SU-DHL-6 (cell line): Measurements from ENCODE around the gene CFAP161.

Experiments used
- H2AFZ ChIP-seq: fragments of 200-600 bp; sonication (generic); 2 replicates; pipeline ENCODE4 v1.6.1; 2014; ENCODE audit warnings: low read depth, mild to moderate bottlenecking, moderate library complexity, mixed read lengths, antibody characterized with exemption, low read length; ENCODE audit not compliant: severe bottlenecking
- H3F3A ChIP-seq: fragments of 200-600 bp; shearing (Covaris generic); 2 replicates; pipeline ENCODE4 v1.6.0; 2016; ENCODE audit warnings: antibody characterized with exemption, mild to moderate bottlenecking; ENCODE audit not compliant: insufficient read depth
- H3K27ac ChIP-seq: fragments of 200-600 bp; sonication (generic); 2 replicates; pipeline ENCODE4 v1.5.1; 2016; ENCODE audit warnings: low read depth, mild to moderate bottlenecking, low read length, moderate library complexity, mixed read lengths
- H3K27me3 ChIP-seq: fragments of 200-600 bp; sonication (generic), shearing (Covaris generic); 2 replicates; pipeline ENCODE4 v1.6.0; 2014; ENCODE audit warnings: mild to moderate bottlenecking, low read length
- H3K36me3 ChIP-seq: fragments of 200-600 bp; sonication (generic); 2 replicates; pipeline ENCODE4 v1.6.1; 2014; ENCODE audit warnings: mild to moderate bottlenecking, low read length, mixed read lengths
- H3K4me2 ChIP-seq: fragments of 300-600, 200-600 bp; shearing (Covaris generic), sonication (generic); 2 replicates; pipeline ENCODE4 v1.6.0; 2014; ENCODE audit warnings: low read length, low read depth, mild to moderate bottlenecking; ENCODE audit not compliant: poor library complexity, severe bottlenecking
- H3K4me3 ChIP-seq: fragments of 200-600 bp; sonication (generic); 2 replicates; pipeline ENCODE4 v1.5.1; 2014; ENCODE audit warnings: antibody characterized with exemption, low read length, mild to moderate bottlenecking, mixed read lengths; ENCODE audit not compliant: insufficient read depth, poor library complexity, severe bottlenecking
- H3K79me2 ChIP-seq: fragments of 200-600 bp; sonication (generic); 2 replicates; pipeline ENCODE4 v1.6.1; 2014; ENCODE audit warnings: mild to moderate bottlenecking, low read length, moderate library complexity; ENCODE audit not compliant: insufficient read depth
- H3K9ac ChIP-seq: fragments of 200-600 bp; sonication (generic); 2 replicates; pipeline ENCODE4 v1.7.0; 2014; ENCODE audit warnings: mild to moderate bottlenecking, low read length
- H3K9me2 ChIP-seq: fragments of 200-600 bp; sonication (generic); replicated peaks from 2 replicates; pipeline ENCODE4 v1.6.1; 2014; ENCODE audit warnings: low read length; ENCODE audit not compliant: insufficient read depth
- H3K9me3 ChIP-seq: fragments of 200-600 bp; sonication (generic); 2 replicates; pipeline ENCODE4 v1.6.1; 2014; ENCODE audit warnings: low read length, mixed read lengths; ENCODE audit not compliant: insufficient read depth
- H4K20me1 ChIP-seq: fragments of 200-600 bp; sonication (generic); 2 replicates; pipeline ENCODE4 v1.6.1; 2014; ENCODE audit warnings: low read depth, mild to moderate bottlenecking, antibody characterized with exemption, low read length, moderate library complexity, mixed read lengths
- CTCF ChIP-seq: fragments of 200-600 bp; sonication (generic); IDR thresholded peaks from one replicate; pipeline ENCODE4 v1.5.1; 2017; ENCODE audit warnings: antibody characterized with exemption, mild to moderate bottlenecking, low read length, moderate library complexity; ENCODE audit not compliant: insufficient read depth, poor library complexity, severe bottlenecking
- EZH2phosphoT487 ChIP-seq: fragments of 200-600 bp; sonication (generic), shearing (Covaris generic); conservative IDR thresholded peaks from 2 replicates; pipeline ENCODE4 v1.6.1; 2018; ENCODE audit warnings: mild to moderate bottlenecking, antibody characterized with exemption, low read length, moderate library complexity, mixed read lengths

Gene CFAP161

GRCh38 chr15:81191701-81192100, 57.6 kb downstream of the CFAP161 start:
- Histone ChIP-seq H3K4me2 (no peak overlapping the region), H3K9me2 (no peaks in the 10 kb centered on the region), H3K4me3 (no peak overlapping the region), H3F3A (no peaks in the 10 kb centered on the region), H4K20me1 (no peaks in the 10 kb centered on the region), H2AFZ (no peak overlapping the region), H3K9me3 (no peaks in the 10 kb centered on the region), H3K9ac (no peak overlapping the region), H3K27me3 (0 out of 2 replicates have a peak, but pooled peaks cover 3% of the 10 kb centered on the region), H3K27ac (no peak overlapping the region), H3K36me3 (no peaks in the 10 kb centered on the region), H3K79me2 (no peaks in the 10 kb centered on the region)
- no peak for TF ChIP-seq CTCF
- no peak for TF ChIP-seq EZH2phosphoT487

DNA sequence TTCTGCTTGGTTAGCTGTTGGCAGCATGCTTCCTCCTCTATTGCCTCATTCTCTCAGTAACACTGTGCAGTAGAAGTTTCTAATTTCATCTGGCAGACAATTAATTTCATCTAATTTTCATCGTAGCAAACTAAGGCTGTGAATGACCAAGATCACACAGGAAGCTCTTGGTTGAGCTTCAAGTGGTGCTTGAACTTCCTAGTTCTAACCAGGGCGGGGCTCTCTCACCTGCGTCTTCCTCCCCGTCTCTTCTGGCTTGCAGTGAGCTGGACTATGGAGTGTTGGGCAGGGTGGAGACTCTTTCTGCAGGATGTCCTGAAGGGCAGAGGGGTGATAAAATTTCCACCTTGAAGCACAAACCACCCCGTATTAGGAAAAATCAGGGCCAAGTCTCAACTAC, 60.7 kb downstream of the CFAP161 start:
- H3K27ac ChIP-seq = no peak overlapping the region
- no peak overlapping the region for H3K9ac ChIP-seq
- 0 out of 2 replicates have a peak, but pooled peaks cover 3% of the 10 kb centered on the region for H3K27me3 ChIP-seq
- H3F3A ChIP-seq = no peaks in the 10 kb centered on the region
- no peaks in the 10 kb centered on the region for H4K20me1 ChIP-seq
- no peaks in the 10 kb centered on the region for H3K9me3 ChIP-seq
- H3K4me2 ChIP-seq = no peak overlapping the region
- H3K4me3 ChIP-seq = no peak overlapping the region
- H3K79me2 ChIP-seq = no peaks in the 10 kb centered on the region
- H3K36me3 ChIP-seq = no peaks in the 10 kb centered on the region
- H3K9me2 ChIP-seq = no peaks in the 10 kb centered on the region
- no peak overlapping the region for H2AFZ ChIP-seq
- TF ChIP-seq CTCF (no peak), EZH2phosphoT487 (no peak)

- Histone ChIP-seq H3F3A (no peaks in the 10 kb centered on the region), H2AFZ (no peak overlapping the region)
These were observed 61.3 kb downstream of the CFAP161 start for GRCh38 chr15:81195339-81195864.

More at GRCh38 chr15:81195339-81195864, 61.3 kb downstream of the CFAP161 start:
- Histone ChIP-seq H3K27me3 (0 out of 2 replicates have a peak, but pooled peaks cover 3% of the 10 kb centered on the region), H3K9me3 (no peaks in the 10 kb centered on the region), H3K9me2 (no peaks in the 10 kb centered on the region), H3K36me3 (no peaks in the 10 kb centered on the region), H3K9ac (no peak overlapping the region), H3K4me2 (no peak overlapping the region), H4K20me1 (no peaks in the 10 kb centered on the region), H3K79me2 (no peaks in the 10 kb centered on the region), H3K4me3 (no peak overlapping the region), H3K27ac (no peak overlapping the region)
- TF ChIP-seq CTCF = no peak
- no peak for TF ChIP-seq EZH2phosphoT487
